ENCODE results near the gene BSPH1.
"Not testable (repeated sequence)": the region's sequence is repeated elsewhere in the genome, so short reads cannot be mapped to it uniquely, and the experiment has no call there.

The BSPH1 gene

DNA sequence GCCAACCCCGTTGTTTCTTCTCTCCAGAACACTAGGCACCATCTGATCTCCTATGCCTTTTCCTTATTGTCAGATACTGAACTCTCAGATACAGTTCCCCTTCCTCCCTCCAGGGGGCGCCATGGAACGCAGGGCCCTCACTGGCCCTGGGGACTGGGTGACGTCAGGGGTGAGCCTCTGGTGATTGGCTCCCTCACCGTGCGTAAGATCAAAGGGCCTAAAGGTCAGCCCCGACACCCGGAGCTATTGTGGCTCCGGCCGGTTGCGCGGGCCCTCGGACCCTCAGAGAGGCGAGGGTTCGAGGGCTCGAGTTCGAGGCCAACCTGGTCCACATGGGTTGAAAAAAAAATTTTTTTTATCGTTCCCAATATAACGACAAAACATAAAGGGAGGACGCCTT lies 63.4 kb downstream of the BSPH1 start:
- not testable (repeated sequence) for DNase-seq (ENCODE audit: low read depth in 3 of 3, low spot score in 1 of 3)

DNA sequence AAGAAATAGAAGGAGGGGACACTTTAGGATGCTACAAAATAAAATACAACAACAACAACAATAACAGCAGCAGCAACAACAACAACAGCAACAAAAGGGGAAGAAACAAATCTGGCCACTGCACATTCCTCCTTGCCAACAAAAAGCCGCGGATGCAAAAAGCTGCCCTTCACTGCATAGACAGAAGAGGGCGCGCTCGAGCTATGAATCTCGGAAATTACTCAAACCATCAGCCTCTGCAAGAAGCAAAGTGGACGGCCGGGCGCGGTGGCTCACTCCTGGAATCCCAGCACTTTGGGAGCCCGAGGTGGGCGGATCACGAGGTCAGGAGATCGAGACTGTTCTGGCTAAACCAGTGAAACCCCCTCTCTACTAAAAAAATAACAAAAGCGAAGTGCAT lies 71.9 kb downstream of the BSPH1 start:
- DNase-seq (ENCODE audit: low read depth in 3 of 3, low spot score in 1 of 3): not testable (repeated sequence)

All from stimulated activated CD4-positive, alpha-beta T cell treated with anti-CD3 and anti-CD28 coated beads, TNF-alpha, amount 100 ng/mL, for 1 hour (primary cell).